Right ventricle myocardium superior (tissue), 1 donor: ENCODE results near the gene ATP9A. TPM values are rescaled to one million over a fixed set of nuclear protein-coding genes. Genes with fewer than 3 reads are reported as not detected.
"Not testable (repeated sequence)": the region's sequence is repeated elsewhere in the genome, so short reads cannot be mapped to it uniquely, and the experiment has no call there.

Source experiments
- ATAC-seq: fragments of 200-7000 bp; cut with Tn5 transposase; one replicate; pipeline ENCODE4 v1.9.1; 2020; ENCODE audit warnings: mild to moderate bottlenecking; ENCODE audit not compliant: poor library complexity
- DNase-seq: peaks from one replicate; pipeline ENCODE4 v3.0.0-alpha.2; 2020
- intact Hi-C: fragments of 100-400 bp; cut with DNase I; formaldehyde crosslinking; loops from one replicate; pipeline ENCODE4 v1.11.2; 2022
- total RNA-seq: library from RNA; stranded (reverse); fragmentation: NEBNext Ultra II Directional; extraction: Animal tissue kit (Norgen Biotek cat#: 25700); gene quantifications from one replicate; pipeline ENCODE4 v1.2.1, GENCODE V29; 2021
- donor health status: DM: no; HTN: yes; CAD: no; lungs with severe emphysema.

ATP9A gene
- total RNA-seq, 1 donor from 2014 or later = 18.0 TPM

- intact Hi-C loops = no loop called here
- no peak for ATAC-seq
- no peak for DNase-seq
These were observed 88.0 kb downstream of the ATP9A start for GRCh38 chr20:51680067-51680749.

GRCh38 chr20:51679254-51679921 lies 88.8 kb downstream of the ATP9A start:
- intact Hi-C loops = no loop called here

GRCh38 chr20:51678026-51678697 lies 90.0 kb downstream of the ATP9A start:
- ATAC-seq (peak; percentile 12), DNase-seq (no peak)
- intact Hi-C loops = no loop called here

More at GRCh38 chr20:51679254-51679921, 88.8 kb downstream of the ATP9A start:
- DNase-seq (no peak), ATAC-seq (no peak)

- no peak for ATAC-seq
- no peak for DNase-seq
- intact Hi-C loops = no loop called here
These were observed 99.2 kb downstream of the ATP9A start for GRCh38 chr20:51668947-51669346.

GRCh38 chr20:51668515-51668914 lies 99.7 kb downstream of the ATP9A start:
- ATAC-seq (no peak), DNase-seq (no peak)
- intact Hi-C loops = no loop called here

- intact Hi-C loops = no loop called here
- no peak for ATAC-seq
- DNase-seq = no peak
These were observed 100.7 kb downstream of the ATP9A start for GRCh38 chr20:51667491-51667890.

- intact Hi-C loops = no loop called here
- DNase-seq (no peak), ATAC-seq (no peak)
These were observed 101.2 kb downstream of the ATP9A start for GRCh38 chr20:51667002-51667408.

- intact Hi-C loops = no loop called here
- ATAC-seq = no peak
- no peak for DNase-seq
These were observed 102.1 kb downstream of the ATP9A start for GRCh38 chr20:51666126-51666525.

- ATAC-seq = no peak
- DNase-seq = no peak
- intact Hi-C loops = no loop called here
These were observed 102.6 kb downstream of the ATP9A start for GRCh38 chr20:51665543-51666118.

- no peak for ATAC-seq
- no peak for DNase-seq
- intact Hi-C loops = no loop called here
These were observed 106.5 kb downstream of the ATP9A start for GRCh38 chr20:51661609-51662178.

- no peak for DNase-seq
- no peak for ATAC-seq
- intact Hi-C loops = no loop called here
These were observed 107.2 kb downstream of the ATP9A start for GRCh38 chr20:51660672-51661608.

- intact Hi-C loops = no loop called here
- no peak for DNase-seq
- ATAC-seq = no peak
These were observed 108.6 kb downstream of the ATP9A start for GRCh38 chr20:51659491-51660050.

- intact Hi-C loops = no loop called here
- DNase-seq (no peak), ATAC-seq (no peak)
These were observed 111.4 kb downstream of the ATP9A start for GRCh38 chr20:51656726-51657260.

GRCh38 chr20:51656089-51656488 lies 112.1 kb downstream of the ATP9A start:
- ATAC-seq, DNase-seq, intact Hi-C loops: not testable (repeated sequence)

- intact Hi-C loops = no loop called here
These were observed 113.7 kb downstream of the ATP9A start for GRCh38 chr20:51654495-51654894.

GRCh38 chr20:51654060-51654459 lies 114.1 kb downstream of the ATP9A start:
- DNase-seq (no peak), ATAC-seq (no peak)
- intact Hi-C loops = no loop called here

More at GRCh38 chr20:51654495-51654894, 113.7 kb downstream of the ATP9A start:
- ATAC-seq (no peak), DNase-seq (no peak)

- ATAC-seq = no peak
- intact Hi-C loops = no loop called here
These were observed 115.0 kb downstream of the ATP9A start for GRCh38 chr20:51653226-51653625.

More at GRCh38 chr20:51653226-51653625, 115.0 kb downstream of the ATP9A start:
- no peak for DNase-seq
